ENCODE measurements around the gene EML4.
A peak's percentile ranks its signal among the peaks of the same experiment; 100 is the strongest.

EML4 gene

GRCh38 chr2:42229949-42230348, 60.8 kb downstream of the EML4 start:
- peaks cover 13% of the 10 kb centered on the region for H3K4me1 ChIP-seq (ENCODE audit: insufficient read depth, low read length)
- 83% methylated on average over 2 of the region's 2 CpGs for WGBS
- no peak overlapping the region for H3K27ac ChIP-seq (ENCODE audit: low read depth, low read length)
- no peak overlapping the region for H3K9ac ChIP-seq (ENCODE audit: low read depth, low read length)
- no peaks in the 10 kb centered on the region for H3K36me3 ChIP-seq (ENCODE audit: insufficient read depth, low read length)
- H3K9me3 ChIP-seq (ENCODE audit: insufficient read depth, low read depth, low read length), result no peaks in the 10 kb centered on the region
- H3K27me3 ChIP-seq (ENCODE audit: insufficient read depth, low read length), result no peaks in the 10 kb centered on the region
- H3K4me3 ChIP-seq (ENCODE audit: low read length), result no peak overlapping the region

DNA sequence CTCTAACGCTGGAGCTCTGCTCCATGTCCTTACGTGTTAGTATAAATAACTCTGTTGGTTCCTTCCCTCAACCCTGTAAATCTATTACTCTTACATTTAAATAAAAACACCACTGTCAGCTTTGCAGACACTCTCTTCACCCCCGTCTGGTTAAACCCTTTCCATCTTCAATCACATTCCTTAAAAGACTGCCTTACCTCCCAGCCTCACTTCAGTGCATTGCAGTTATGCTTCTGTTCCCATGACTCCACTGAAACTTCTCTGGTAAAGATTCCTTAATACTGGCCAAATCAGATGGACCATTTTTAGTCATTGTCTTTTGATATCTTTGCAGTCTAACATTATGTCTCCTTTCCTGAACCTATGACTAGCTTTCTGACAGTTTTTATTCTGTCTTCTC, 61.7 kb downstream of the EML4 start:
- H3K9me3 ChIP-seq (ENCODE audit: insufficient read depth, low read depth, low read length), result no peaks in the 10 kb centered on the region
- WGBS, result 83% methylated on average over 3 of the region's 3 CpGs
- no peaks in the 10 kb centered on the region for H3K36me3 ChIP-seq (ENCODE audit: insufficient read depth, low read length)
- H3K27me3 ChIP-seq (ENCODE audit: insufficient read depth, low read length), result no peaks in the 10 kb centered on the region
- no peak overlapping the region for H3K27ac ChIP-seq (ENCODE audit: low read depth, low read length)
- H3K9ac ChIP-seq (ENCODE audit: low read depth, low read length), result no peak overlapping the region
- no peak overlapping the region for H3K4me3 ChIP-seq (ENCODE audit: low read length)
- peaks cover 13% of the 10 kb centered on the region for H3K4me1 ChIP-seq (ENCODE audit: insufficient read depth, low read length)

DNA sequence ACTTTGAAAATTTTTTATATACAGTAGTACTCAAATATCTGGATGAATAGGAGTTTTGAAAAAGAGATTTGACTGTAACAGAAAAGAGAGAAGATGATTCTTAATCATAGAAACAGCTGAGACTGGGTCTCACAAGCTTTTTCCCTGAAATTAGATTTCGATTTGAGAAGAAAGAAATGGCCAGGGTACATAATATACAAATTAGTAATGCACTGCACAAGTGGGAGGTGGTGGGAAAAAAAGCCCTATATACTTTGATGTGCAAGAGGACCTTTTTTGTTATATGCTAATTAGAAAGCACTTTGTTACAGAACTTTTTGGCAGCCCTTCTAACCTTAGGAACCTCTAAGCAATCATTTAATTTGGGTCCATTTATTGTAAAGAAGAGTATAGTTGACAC, 62.9 kb downstream of the EML4 start:
- no peaks in the 10 kb centered on the region for H3K27me3 ChIP-seq (ENCODE audit: insufficient read depth, low read length)

GRCh38 chr2:42233976-42234441, 64.9 kb downstream of the EML4 start:
- H3K27ac ChIP-seq (ENCODE audit: low read depth, low read length), result peak overlapping the region; percentile 25

More for the DNA sequence above, 62.9 kb downstream of the EML4 start:
- Histone ChIP-seq H3K9ac (ENCODE audit: low read depth, low read length) (no peak overlapping the region), H3K36me3 (ENCODE audit: insufficient read depth, low read length) (no peaks in the 10 kb centered on the region), H3K4me3 (ENCODE audit: low read length) (no peak overlapping the region), H3K9me3 (ENCODE audit: insufficient read depth, low read depth, low read length) (no peaks in the 10 kb centered on the region), H3K4me1 (ENCODE audit: insufficient read depth, low read length) (peaks cover 13% of the 10 kb centered on the region), H3K27ac (ENCODE audit: low read depth, low read length) (no peak overlapping the region)
- 75% methylated on average over 1 of the region's 1 CpG for WGBS

DNA sequence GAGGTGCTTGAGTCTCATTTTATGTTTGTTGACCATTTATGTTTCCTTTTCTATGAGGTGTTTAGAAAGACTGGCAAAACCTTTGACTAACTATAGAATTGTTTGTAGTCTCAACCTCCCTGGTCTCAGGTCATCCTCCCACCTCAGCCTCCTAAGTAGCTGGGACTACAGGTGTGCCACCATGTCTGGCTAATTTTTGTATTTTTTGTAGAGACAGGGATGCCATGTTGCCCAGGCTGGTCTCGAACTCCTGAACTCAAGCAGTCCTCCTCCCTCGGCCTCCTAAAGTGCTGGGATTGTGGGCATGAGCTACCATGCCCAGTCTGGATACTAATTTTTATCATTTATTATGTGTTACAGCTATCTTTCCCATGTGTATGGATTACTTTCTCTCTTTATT, 67.8 kb downstream of the EML4 start:
- H3K27me3 ChIP-seq (ENCODE audit: insufficient read depth, low read length), result no peaks in the 10 kb centered on the region
- no peak overlapping the region for H3K4me3 ChIP-seq (ENCODE audit: low read length)
- H3K4me1 ChIP-seq (ENCODE audit: insufficient read depth, low read length), result peaks cover 16% of the 10 kb centered on the region
- 97% methylated on average over 2 of the region's 2 CpGs for WGBS
- H3K9ac ChIP-seq (ENCODE audit: low read depth, low read length), result no peak overlapping the region
- H3K36me3 ChIP-seq (ENCODE audit: insufficient read depth, low read length), result no peaks in the 10 kb centered on the region
- H3K9me3 ChIP-seq (ENCODE audit: insufficient read depth, low read depth, low read length), result no peaks in the 10 kb centered on the region
- no peak overlapping the region for H3K27ac ChIP-seq (ENCODE audit: low read depth, low read length)

More at GRCh38 chr2:42233976-42234441, 64.9 kb downstream of the EML4 start:
- WGBS, result 90% methylated on average over 5 of the region's 5 CpGs
- Histone ChIP-seq H3K4me1 (ENCODE audit: insufficient read depth, low read length) (peaks cover 13% of the 10 kb centered on the region), H3K9ac (ENCODE audit: low read depth, low read length) (peak overlapping the region; percentile 23; the same call in 1 of the 2 replicates), H3K36me3 (ENCODE audit: insufficient read depth, low read length) (no peaks in the 10 kb centered on the region), H3K4me3 (ENCODE audit: low read length) (no peak overlapping the region), H3K27me3 (ENCODE audit: insufficient read depth, low read length) (no peaks in the 10 kb centered on the region), H3K9me3 (ENCODE audit: insufficient read depth, low read depth, low read length) (no peaks in the 10 kb centered on the region)

DNA sequence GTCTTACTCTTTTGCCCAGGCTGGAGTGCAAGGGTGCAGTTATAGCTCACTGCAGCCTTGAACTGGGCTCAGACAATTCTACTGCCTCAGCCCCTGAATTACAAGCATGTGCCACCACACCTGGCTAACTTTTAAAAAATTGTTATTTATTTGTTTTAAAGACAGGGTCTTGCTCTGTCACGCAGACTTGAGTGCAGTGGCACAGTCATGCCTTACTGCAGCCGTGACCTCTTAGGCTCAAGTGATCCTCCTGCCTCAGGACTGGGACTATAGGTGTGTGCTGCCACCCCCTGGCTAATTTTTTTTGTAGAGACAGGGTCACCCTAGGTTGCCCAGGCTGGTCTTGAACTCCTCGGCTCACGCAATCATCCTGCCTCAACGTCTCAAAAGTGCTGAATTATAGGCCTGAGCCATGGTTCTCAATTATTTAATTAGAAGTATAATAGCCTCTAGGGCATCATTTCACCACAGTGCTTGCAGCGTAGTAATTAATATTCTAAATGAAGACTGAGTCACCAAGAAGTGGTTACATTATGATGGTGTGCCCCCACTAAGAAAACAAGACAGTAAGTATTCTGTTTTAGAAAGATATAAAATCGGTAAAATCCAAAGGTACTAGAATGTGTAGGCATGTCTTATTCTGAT, 69.6 kb downstream of the EML4 start:
- Histone ChIP-seq H3K4me1 (ENCODE audit: insufficient read depth, low read length) (peaks cover 13% of the 10 kb centered on the region), H3K4me3 (ENCODE audit: low read length) (no peak overlapping the region), H3K27ac (ENCODE audit: low read depth, low read length) (no peak overlapping the region), H3K9me3 (ENCODE audit: insufficient read depth, low read depth, low read length) (no peaks in the 10 kb centered on the region), H3K9ac (ENCODE audit: low read depth, low read length) (no peak overlapping the region), H3K36me3 (ENCODE audit: insufficient read depth, low read length) (no peaks in the 10 kb centered on the region), H3K27me3 (ENCODE audit: insufficient read depth, low read length) (no peaks in the 10 kb centered on the region)
- 85% methylated on average over 7 of the region's 7 CpGs for WGBS

- peaks cover 8% of the 10 kb centered on the region for H3K4me1 ChIP-seq (ENCODE audit: insufficient read depth, low read length)
- H3K27me3 ChIP-seq (ENCODE audit: insufficient read depth, low read length), result no peaks in the 10 kb centered on the region
- H3K9ac ChIP-seq (ENCODE audit: low read depth, low read length), result no peak overlapping the region
- no peak overlapping the region for H3K27ac ChIP-seq (ENCODE audit: low read depth, low read length)
- WGBS, result no CpG with 5 or more reads among the region's 3 CpGs
- no peak overlapping the region for H3K4me3 ChIP-seq (ENCODE audit: low read length)
- H3K36me3 ChIP-seq (ENCODE audit: insufficient read depth, low read length), result no peaks in the 10 kb centered on the region
- no peaks in the 10 kb centered on the region for H3K9me3 ChIP-seq (ENCODE audit: insufficient read depth, low read depth, low read length)
These were observed 70.1 kb downstream of the EML4 start for GRCh38 chr2:42239289-42239661.

DNA sequence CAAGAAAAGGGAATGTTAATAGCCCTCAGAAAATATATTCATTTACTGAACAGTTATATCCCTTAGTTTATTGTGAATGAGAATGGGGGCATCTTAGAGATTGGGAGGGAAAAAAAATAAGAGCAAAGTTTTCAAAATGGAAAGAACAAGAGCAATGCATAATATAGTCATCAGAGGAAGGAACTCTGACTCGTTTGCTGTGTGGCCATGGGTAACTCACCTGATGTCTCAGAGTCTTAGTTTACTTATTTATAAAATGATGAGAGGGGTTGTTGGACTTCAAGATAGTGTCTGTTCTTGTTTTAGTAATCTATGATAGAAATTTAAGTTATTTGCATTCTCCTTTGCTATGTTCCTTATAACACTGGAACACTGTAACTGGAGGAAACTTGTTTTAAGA, 70.7 kb downstream of the EML4 start:
- H3K27ac ChIP-seq (ENCODE audit: low read depth, low read length), result no peak overlapping the region
- H3K36me3 ChIP-seq (ENCODE audit: insufficient read depth, low read length), result no peaks in the 10 kb centered on the region
- H3K27me3 ChIP-seq (ENCODE audit: insufficient read depth, low read length), result no peaks in the 10 kb centered on the region
- H3K9me3 ChIP-seq (ENCODE audit: insufficient read depth, low read depth, low read length), result no peaks in the 10 kb centered on the region
- peaks cover 6% of the 10 kb centered on the region; the same call in 1 of the 2 replicates for H3K4me1 ChIP-seq (ENCODE audit: insufficient read depth, low read length)
- no peak overlapping the region for H3K4me3 ChIP-seq (ENCODE audit: low read length)
- 77% methylated on average over 1 of the region's 1 CpG for WGBS
- H3K9ac ChIP-seq (ENCODE audit: low read depth, low read length), result no peak overlapping the region

DNA sequence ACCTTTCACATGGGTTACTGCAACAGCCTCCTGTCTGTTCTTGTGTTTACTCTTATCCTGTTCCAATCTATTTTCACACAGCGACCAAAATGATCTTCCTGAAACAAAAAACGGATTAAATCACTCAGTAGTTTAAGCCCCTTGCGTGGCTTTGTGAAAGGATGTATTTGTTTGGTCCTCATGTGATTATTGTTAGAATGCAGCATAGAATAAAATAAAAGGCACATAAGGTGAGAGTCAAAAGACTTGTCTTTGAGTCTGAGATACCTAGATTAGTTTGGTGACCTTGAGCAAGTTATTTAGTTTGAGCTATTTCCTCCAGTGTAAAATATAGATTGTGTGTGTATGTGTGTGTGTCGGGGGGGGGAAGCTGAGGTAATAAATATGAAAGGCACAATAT, 72.4 kb downstream of the EML4 start:
- no peaks in the 10 kb centered on the region for H3K27me3 ChIP-seq (ENCODE audit: insufficient read depth, low read length)
- WGBS, result 92% methylated on average over 4 of the region's 4 CpGs
- H3K9me3 ChIP-seq (ENCODE audit: insufficient read depth, low read depth, low read length), result no peaks in the 10 kb centered on the region
- no peak overlapping the region for H3K27ac ChIP-seq (ENCODE audit: low read depth, low read length)
- no peak overlapping the region for H3K9ac ChIP-seq (ENCODE audit: low read depth, low read length)
- peaks cover 6% of the 10 kb centered on the region; the same call in 1 of the 2 replicates for H3K4me1 ChIP-seq (ENCODE audit: insufficient read depth, low read length)
- H3K4me3 ChIP-seq (ENCODE audit: low read length), result no peak overlapping the region
- peaks cover 12% of the 10 kb centered on the region for H3K36me3 ChIP-seq (ENCODE audit: insufficient read depth, low read length)

- WGBS, result 96% methylated on average over 2 of the region's 3 CpGs
- H3K9ac ChIP-seq (ENCODE audit: low read depth, low read length), result no peak overlapping the region
- peaks cover 6% of the 10 kb centered on the region; the same call in 1 of the 2 replicates for H3K4me1 ChIP-seq (ENCODE audit: insufficient read depth, low read length)
- peaks cover 21% of the 10 kb centered on the region for H3K36me3 ChIP-seq (ENCODE audit: insufficient read depth, low read length)
- no peaks in the 10 kb centered on the region for H3K9me3 ChIP-seq (ENCODE audit: insufficient read depth, low read depth, low read length)
- no peak overlapping the region for H3K27ac ChIP-seq (ENCODE audit: low read depth, low read length)
- H3K4me3 ChIP-seq (ENCODE audit: low read length), result no peak overlapping the region
- H3K27me3 ChIP-seq (ENCODE audit: insufficient read depth, low read length), result no peaks in the 10 kb centered on the region
These were observed 74.1 kb downstream of the EML4 start for GRCh38 chr2:42243297-42243696.

- WGBS, result 87% methylated on average over 2 of the region's 2 CpGs
- Histone ChIP-seq H3K27ac (ENCODE audit: low read depth, low read length) (no peak overlapping the region), H3K4me3 (ENCODE audit: low read length) (no peak overlapping the region), H3K4me1 (ENCODE audit: insufficient read depth, low read length) (peaks cover 10% of the 10 kb centered on the region; the same call in 1 of the 2 replicates), H3K36me3 (ENCODE audit: insufficient read depth, low read length) (peaks cover 21% of the 10 kb centered on the region), H3K27me3 (ENCODE audit: insufficient read depth, low read length) (no peaks in the 10 kb centered on the region), H3K9me3 (ENCODE audit: insufficient read depth, low read depth, low read length) (no peaks in the 10 kb centered on the region), H3K9ac (ENCODE audit: low read depth, low read length) (no peak overlapping the region)
These were observed 75.4 kb downstream of the EML4 start for GRCh38 chr2:42244520-42244919.

GRCh38 chr2:42245396-42245795, 76.2 kb downstream of the EML4 start:
- Histone ChIP-seq H3K27me3 (ENCODE audit: insufficient read depth, low read length) (no peaks in the 10 kb centered on the region), H3K9me3 (ENCODE audit: insufficient read depth, low read depth, low read length) (no peaks in the 10 kb centered on the region), H3K27ac (ENCODE audit: low read depth, low read length) (no peak overlapping the region), H3K4me3 (ENCODE audit: low read length) (no peak overlapping the region), H3K4me1 (ENCODE audit: insufficient read depth, low read length) (peaks cover 16% of the 10 kb centered on the region; the same call in 1 of the 2 replicates), H3K36me3 (ENCODE audit: insufficient read depth, low read length) (peaks cover 26% of the 10 kb centered on the region), H3K9ac (ENCODE audit: low read depth, low read length) (no peak overlapping the region)
- WGBS, result 92% methylated on average over 4 of the region's 4 CpGs

Data from HUES64 (cell line).